Endothelial cell of umbilical vein (primary cell): ENCODE data around the gene CLEC16A. TPM values are rescaled to one million over a fixed set of nuclear protein-coding genes. Genes with fewer than 3 reads are reported as not detected.

Experiments used
- BruUV-seq: library from RNA; stranded (reverse); fragments of 400-500 nt; replicated peaks from 2 replicates; lab custom pipeline; 2021; lab: Mats Ljungman, UMichigan
- CTCF ChIA-PET: fragments of 300-600, 350-600 bp; sonication (Branson Sonifier 250); formaldehyde crosslinking; loops from one replicate; lab custom pipeline; 2021; ENCODE audit warnings: antibody characterized with exemption, inconsistent platforms; lab: Charles Lee
- POLR2A ChIA-PET: fragments of 300-600, 350-600 bp; sonication (Branson Sonifier 250); formaldehyde crosslinking; loops from one replicate; lab custom pipeline; 2021; ENCODE audit warnings: antibody characterized with exemption, inconsistent platforms; lab: Charles Lee
- DNase-seq: peaks from one replicate; pipeline ENCODE4 v3.0.0-alpha.2; 2011; ENCODE audit warnings: low read depth, low spot score
- FAIRE-seq: peaks from 2 replicates; lab custom pipeline; 2011; peaks lifted over from hg19 to GRCh38; lab: Jason Lieb, UNC
- H2AFZ ChIP-seq: 2 replicates; pipeline ENCODE4 v1.6.0; 2012; ENCODE audit warnings: low read depth, low read length, control low read depth, inconsistent platforms
- H3K27ac ChIP-seq: 2 replicates; pipeline ENCODE4 v1.5.1; 2011; ENCODE audit warnings: low read depth, mild to moderate bottlenecking, control low read depth, low read length, moderate library complexity; ENCODE audit not compliant: insufficient read depth
- H3K27me3 ChIP-seq, 2 experiments: 2 replicates each; pipeline versions ENCODE4 v1.6.0 to v1.6.1; 2011; ENCODE audit warnings: low read length in 2 of 2, mixed read lengths in 1 of 2; ENCODE audit not compliant: control insufficient read depth in 2 of 2, insufficient read depth in 2 of 2
- H3K36me3 ChIP-seq, 2 experiments: 2 replicates in 1 of 2; 3 replicates in 1 of 2; pipeline ENCODE4 v1.5.1; 2011; ENCODE audit warnings: low read length in 2 of 2, mild to moderate bottlenecking in 1 of 2, moderate library complexity in 1 of 2; ENCODE audit not compliant: control insufficient read depth in 2 of 2, insufficient read depth in 2 of 2; ENCODE audit errors: extremely low read depth in 1 of 2
- H3K4me1 ChIP-seq: 3 replicates; pipeline ENCODE4 v1.5.1; 2011; ENCODE audit warnings: mild to moderate bottlenecking, low read length; ENCODE audit not compliant: control insufficient read depth, insufficient read depth; ENCODE audit errors: extremely low read depth
- H3K4me2 ChIP-seq: 2 replicates; pipeline ENCODE4 v1.6.1; 2011; ENCODE audit warnings: low read length, control low read depth, mixed read lengths; ENCODE audit not compliant: insufficient read depth
- H3K4me3 ChIP-seq, 3 experiments: fragments of 200-600 bp in 1 of 3; sonication (generic), shearing (Covaris generic) in 1 of 3; replicated peaks in 1 of 3; 2 replicates each; pipeline ENCODE4 v1.5.1; 2011 to 2016; ENCODE audit warnings: control low read depth in 3 of 3, low read length in 3 of 3, mild to moderate bottlenecking in 2 of 3, inconsistent platforms in 1 of 3, low read depth in 1 of 3, moderate library complexity in 1 of 3; ENCODE audit not compliant: insufficient read depth in 1 of 3
- H3K79me2 ChIP-seq: 2 replicates; pipeline ENCODE4 v1.6.0; 2012; ENCODE audit warnings: low read length, inconsistent platforms; ENCODE audit not compliant: control insufficient read depth, insufficient read depth
- H3K9ac ChIP-seq: replicated peaks from 2 replicates; pipeline ENCODE3; 2011; ENCODE audit warnings: low read length, control low read depth; ENCODE audit not compliant: insufficient read depth; ENCODE audit errors: extremely low read depth
- H3K9me1 ChIP-seq: replicated peaks from 3 replicates; pipeline ENCODE4 v1.6.0; 2011; ENCODE audit warnings: mild to moderate bottlenecking, low read length; ENCODE audit not compliant: control insufficient read depth, insufficient read depth; ENCODE audit errors: extremely low read depth
- H3K9me3 ChIP-seq: replicated peaks from 2 replicates; pipeline ENCODE4 v1.5.1; 2012; ENCODE audit warnings: low read length, inconsistent platforms; ENCODE audit not compliant: control insufficient read depth, insufficient read depth
- H4K20me1 ChIP-seq: replicated peaks from 2 replicates; pipeline ENCODE3; 2011; ENCODE audit warnings: mild to moderate bottlenecking, low read length; ENCODE audit not compliant: control insufficient read depth, insufficient read depth; ENCODE audit errors: extremely low read depth
- CTCF ChIP-seq, 2 donors: IDR thresholded peaks; 1 replicate in 1 of 2; 2 replicates in 1 of 2; pipeline ENCODE4 v1.5.1; 2011; ENCODE audit warnings: low read length in 2 of 2, mild to moderate bottlenecking in 2 of 2, moderate library complexity in 2 of 2, control low read depth in 1 of 2, inconsistent platforms in 1 of 2, low read depth in 1 of 2; ENCODE audit not compliant: insufficient read depth in 1 of 2; ENCODE audit errors: extremely low read depth in 1 of 2
- EZH2 ChIP-seq: IDR thresholded peaks from 2 replicates; pipeline ENCODE4 v1.6.1; 2012; ENCODE audit warnings: borderline replicate concordance, low read depth, mild to moderate bottlenecking, moderate library complexity, low read length, inconsistent platforms; ENCODE audit not compliant: severe bottlenecking
- FOS ChIP-seq: IDR thresholded peaks from 2 replicates; pipeline ENCODE4 v1.6.1; 2011; ENCODE audit warnings: mild to moderate bottlenecking, low read length, moderate library complexity, borderline replicate concordance; ENCODE audit not compliant: insufficient read depth
- GATA2 ChIP-seq: IDR thresholded peaks from 2 replicates; pipeline ENCODE4 v1.7.0; 2011; ENCODE audit warnings: low read depth, mild to moderate bottlenecking, moderate library complexity, mixed read lengths, low read length; ENCODE audit not compliant: insufficient read length, insufficient read depth
- JUN ChIP-seq: IDR thresholded peaks from 2 replicates; pipeline ENCODE4 v1.6.1; 2011; ENCODE audit warnings: borderline replicate concordance, low read depth; ENCODE audit not compliant: insufficient read length, insufficient read depth
- MYC ChIP-seq: IDR thresholded peaks from one replicate; pipeline ENCODE4 v1.6.1; 2011; ENCODE audit warnings: mild to moderate bottlenecking, low read depth, low read length
- POLR2A ChIP-seq: IDR thresholded peaks from 2 replicates; pipeline ENCODE4 v1.6.1; 2012; ENCODE audit warnings: low read depth, mild to moderate bottlenecking, control low read depth, low read length
- POLR2AphosphoS5 ChIP-seq: IDR thresholded peaks from 2 replicates; pipeline ENCODE4 v1.6.1; 2012; ENCODE audit warnings: low read depth, mild to moderate bottlenecking, control low read depth, low read length, moderate library complexity; ENCODE audit not compliant: insufficient read depth
- dilution Hi-C: fragments of 300-500 bp; cut with MboI; formaldehyde crosslinking; loops from one replicate; pipeline ENCODE4 v1.15.0; 2019; ENCODE audit warnings: low sequenced_read_pairs; ENCODE audit not compliant: extremely low pct_ligation_motif_present
- intact Hi-C: fragments of 100-400 bp; cut with micrococcal nuclease; formaldehyde crosslinking; loops from one replicate; pipeline ENCODE4 v1.10.0; 2022
- polyA plus RNA-seq, 4 experiments: library from polyadenylated mRNA; depleted of rRNA in 3 of 4; stranded (reverse) in 3 of 4; unstranded in 1 of 4; fragments of >200 nt; gene quantifications; 2 replicates each; pipeline versions ENCODE4 v1.2.1 to v1.2.3, GENCODE V29; 2011 to 2012; ENCODE audit warnings: missing spikeins in 1 of 4
- total RNA-seq: library from RNA; stranded (reverse); gene quantifications from 2 replicates; pipeline ENCODE4 v1.2.3, GENCODE V29; 2021
- TF ChIP-seq, protein P1 (sequence below): IDR thresholded peaks from 2 replicates; pipeline ENCODE4 v1.6.1; 2011; ENCODE audit not compliant: insufficient read depth, insufficient read length

CLEC16A gene
- total and polyA plus RNA-seq, 2 donors (not counting 3 experiments of a cell fraction or from before 2014, with no cell fraction given): 11.4 to 23.3 TPM

GRCh38 chr16:11097787-11098167 lies 153.4 kb downstream of the CLEC16A start:
- no peaks in the 10 kb centered on the region for H3K79me2 ChIP-seq
- no peaks in the 10 kb centered on the region for H3K36me3 ChIP-seq
- ChIA-PET CTCF (interaction anchor here (0.8 to 2.2 kb wide), 3 partner anchors 9 to 158 kb away, joined by 3 to 4 read pairs (median 3); partner anchors contain the start of gene SOCS1), POLR2A (no interaction called here)
- no peak for DNase-seq
- no peak for TF ChIP-seq POLR2AphosphoS5
- no peak for TF ChIP-seq JUN
- TF ChIP-seq, protein P1, sequence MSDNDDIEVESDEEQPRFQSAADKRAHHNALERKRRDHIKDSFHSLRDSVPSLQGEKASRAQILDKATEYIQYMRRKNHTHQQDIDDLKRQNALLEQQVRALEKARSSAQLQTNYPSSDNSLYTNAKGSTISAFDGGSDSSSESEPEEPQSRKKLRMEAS: no peak
- TF ChIP-seq GATA2: no peak
- TF ChIP-seq EZH2: no peak
- TF ChIP-seq FOS: no peak
- TF ChIP-seq POLR2A: no peak
- no peak for TF ChIP-seq CTCF (IDR thresholded peaks at IDR 0.05; ENCODE audit: extremely low read depth in 1 of 2, insufficient read depth in 1 of 2, low read depth in 1 of 2, low read length in 2 of 2)
- no peak for TF ChIP-seq MYC
- H2AFZ ChIP-seq: no peak overlapping the region
- no peak overlapping the region for H3K9ac ChIP-seq
- no peaks in the 10 kb centered on the region for H3K9me1 ChIP-seq
- no peaks in the 10 kb centered on the region for H3K9me3 ChIP-seq
- FAIRE-seq: no peak
- intact Hi-C loops (no loop called here), dilution Hi-C loops (no loop called here)
- no peak overlapping the region for H3K27ac ChIP-seq
- H3K4me2 ChIP-seq: no peak overlapping the region
- BruUV-seq: no TSS peak
- H3K4me3 ChIP-seq: no peak overlapping the region
- H4K20me1 ChIP-seq: no peaks in the 10 kb centered on the region
- H3K4me1 ChIP-seq: peaks cover 32% of the 10 kb centered on the region
- no peaks in the 10 kb centered on the region for H3K27me3 ChIP-seq
